Measurements from ENCODE around the gene ELOB.

GRCh38 chr16:2753733-2754020 lies 23.4 kb downstream of the ELOB start:
- TF ChIP-seq, protein P1, sequence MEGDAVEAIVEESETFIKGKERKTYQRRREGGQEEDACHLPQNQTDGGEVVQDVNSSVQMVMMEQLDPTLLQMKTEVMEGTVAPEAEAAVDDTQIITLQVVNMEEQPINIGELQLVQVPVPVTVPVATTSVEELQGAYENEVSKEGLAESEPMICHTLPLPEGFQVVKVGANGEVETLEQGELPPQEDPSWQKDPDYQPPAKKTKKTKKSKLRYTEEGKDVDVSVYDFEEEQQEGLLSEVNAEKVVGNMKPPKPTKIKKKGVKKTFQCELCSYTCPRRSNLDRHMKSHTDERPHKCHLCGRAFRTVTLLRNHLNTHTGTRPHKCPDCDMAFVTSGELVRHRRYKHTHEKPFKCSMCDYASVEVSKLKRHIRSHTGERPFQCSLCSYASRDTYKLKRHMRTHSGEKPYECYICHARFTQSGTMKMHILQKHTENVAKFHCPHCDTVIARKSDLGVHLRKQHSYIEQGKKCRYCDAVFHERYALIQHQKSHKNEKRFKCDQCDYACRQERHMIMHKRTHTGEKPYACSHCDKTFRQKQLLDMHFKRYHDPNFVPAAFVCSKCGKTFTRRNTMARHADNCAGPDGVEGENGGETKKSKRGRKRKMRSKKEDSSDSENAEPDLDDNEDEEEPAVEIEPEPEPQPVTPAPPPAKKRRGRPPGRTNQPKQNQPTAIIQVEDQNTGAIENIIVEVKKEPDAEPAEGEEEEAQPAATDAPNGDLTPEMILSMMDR (IDR thresholded peaks at IDR 0.05 in 4 of 5, conservative IDR thresholded peaks at IDR 0.05 in 1 of 5): no peak
- no peak for TF ChIP-seq POLR2A (IDR thresholded peaks at IDR 0.05)
